ENCODE data around the gene SLC8A2. TPM values are rescaled to one million over a fixed set of nuclear protein-coding genes. Genes with fewer than 3 reads are reported as not detected.

The SLC8A2 gene
- total and polyA plus RNA-seq, 3 donors from 2014 or later = 4.2 to 12.9 (median 5.0) TPM

GRCh38 chr19:47436712-47437401, 34.8 kb downstream of the SLC8A2 start:
- Histone ChIP-seq H3K27me3 (no peaks in the 10 kb centered on the region), H3K9me3 (no peaks in the 10 kb centered on the region), H3K27ac (no peak overlapping the region), H3K4me1 (no peaks in the 10 kb centered on the region), H3K4me3 (no peak overlapping the region), H3K36me3 (ENCODE audit: low read depth, missing control alignments) (no peaks in the 10 kb centered on the region)
- intact Hi-C loops (cut with DNase I; ENCODE audit: low total_unique reads) = loop anchor here (5.0 to 10.0 kb wide), 2 partner anchors 78 to 260 kb away; partner anchors contain the start of gene NAPA
- 43 to 46% methylated on average over 17 of the region's 17 CpGs for WGBS, 2 donors
- no peak for TF ChIP-seq POLR2A (IDR thresholded peaks at IDR 0.05)
- TF ChIP-seq, protein P1, sequence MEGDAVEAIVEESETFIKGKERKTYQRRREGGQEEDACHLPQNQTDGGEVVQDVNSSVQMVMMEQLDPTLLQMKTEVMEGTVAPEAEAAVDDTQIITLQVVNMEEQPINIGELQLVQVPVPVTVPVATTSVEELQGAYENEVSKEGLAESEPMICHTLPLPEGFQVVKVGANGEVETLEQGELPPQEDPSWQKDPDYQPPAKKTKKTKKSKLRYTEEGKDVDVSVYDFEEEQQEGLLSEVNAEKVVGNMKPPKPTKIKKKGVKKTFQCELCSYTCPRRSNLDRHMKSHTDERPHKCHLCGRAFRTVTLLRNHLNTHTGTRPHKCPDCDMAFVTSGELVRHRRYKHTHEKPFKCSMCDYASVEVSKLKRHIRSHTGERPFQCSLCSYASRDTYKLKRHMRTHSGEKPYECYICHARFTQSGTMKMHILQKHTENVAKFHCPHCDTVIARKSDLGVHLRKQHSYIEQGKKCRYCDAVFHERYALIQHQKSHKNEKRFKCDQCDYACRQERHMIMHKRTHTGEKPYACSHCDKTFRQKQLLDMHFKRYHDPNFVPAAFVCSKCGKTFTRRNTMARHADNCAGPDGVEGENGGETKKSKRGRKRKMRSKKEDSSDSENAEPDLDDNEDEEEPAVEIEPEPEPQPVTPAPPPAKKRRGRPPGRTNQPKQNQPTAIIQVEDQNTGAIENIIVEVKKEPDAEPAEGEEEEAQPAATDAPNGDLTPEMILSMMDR (IDR thresholded peaks at IDR 0.05) = peak; percentile 74 to 89 (median 76)
- DNase-seq = peak; percentile 87

DNA sequence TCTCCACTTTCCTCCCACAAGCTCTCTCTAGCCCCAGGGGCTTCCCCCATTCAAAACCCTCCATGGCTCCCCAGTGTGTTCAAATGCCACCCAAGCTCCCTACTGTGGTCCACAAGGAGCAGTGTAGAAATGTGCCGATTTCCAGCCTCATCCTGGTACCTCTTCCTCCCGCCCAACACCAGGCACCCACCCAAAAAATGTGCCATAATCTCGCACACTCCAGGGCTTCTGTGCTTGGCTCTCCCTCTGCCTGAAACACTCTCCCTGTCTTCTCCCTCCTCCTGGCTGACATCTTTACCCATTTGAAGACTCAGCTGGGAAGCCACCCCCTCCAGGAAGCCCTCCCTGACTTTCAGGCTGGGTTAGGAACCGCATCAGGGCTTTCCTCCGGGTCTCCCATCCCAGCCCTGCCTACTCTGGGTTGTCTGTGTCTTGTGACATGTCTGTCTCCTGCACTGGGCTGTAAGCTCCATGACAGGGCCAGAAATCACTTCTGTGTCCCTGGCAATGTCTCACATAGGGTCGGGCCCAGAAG, 35.7 kb downstream of the SLC8A2 start:
- no peaks in the 10 kb centered on the region for H3K27me3 ChIP-seq
- no peaks in the 10 kb centered on the region for H3K36me3 ChIP-seq (ENCODE audit: low read depth, missing control alignments)
- H3K9me3 ChIP-seq = no peaks in the 10 kb centered on the region
- intact Hi-C loops (cut with DNase I; ENCODE audit: low total_unique reads) = loop anchor here (5.0 to 10.0 kb wide), 2 partner anchors 79 to 261 kb away; partner anchors contain the start of gene NAPA
- no peak for DNase-seq
- H3K27ac ChIP-seq = no peak overlapping the region
- no peak overlapping the region for H3K4me3 ChIP-seq
- WGBS, 2 donors = 76 to 86% methylated on average over 6 of the region's 6 CpGs
- no peaks in the 10 kb centered on the region for H3K4me1 ChIP-seq
- TF ChIP-seq, protein P1 (IDR thresholded peaks at IDR 0.05) = no peak
- TF ChIP-seq POLR2A (IDR thresholded peaks at IDR 0.05) = no peak

DNA sequence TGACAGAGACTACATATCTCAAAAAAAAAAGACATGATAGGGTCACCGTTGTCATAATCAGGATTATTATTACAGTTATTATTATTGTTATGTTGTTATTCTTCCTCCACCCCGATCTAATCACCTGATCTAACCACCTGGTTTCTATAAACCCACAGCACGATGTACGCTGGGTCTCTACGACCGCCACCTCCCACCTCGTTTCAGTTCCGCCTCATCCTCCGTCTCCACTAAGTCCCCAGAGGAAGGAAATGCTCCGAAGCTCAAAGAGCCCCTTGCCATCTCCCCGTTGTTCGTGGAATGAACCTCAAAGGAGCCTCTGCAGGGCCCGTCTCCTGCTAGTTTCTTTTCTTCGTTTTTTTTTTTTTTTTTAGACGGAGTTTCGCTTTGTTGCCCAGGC, 36.5 kb downstream of the SLC8A2 start:
- no peaks in the 10 kb centered on the region for H3K9me3 ChIP-seq
- no peak for DNase-seq
- no peak overlapping the region for H3K27ac ChIP-seq
- no peak overlapping the region for H3K4me3 ChIP-seq
- H3K27me3 ChIP-seq = no peaks in the 10 kb centered on the region
- intact Hi-C loops (cut with DNase I; ENCODE audit: low total_unique reads) = loop anchor here (5.0 to 10.0 kb wide), 2 partner anchors 80 to 262 kb away; partner anchors contain the start of gene NAPA
- H3K36me3 ChIP-seq (ENCODE audit: low read depth, missing control alignments) = no peaks in the 10 kb centered on the region
- H3K4me1 ChIP-seq = peaks cover 2% of the 10 kb centered on the region
- TF ChIP-seq POLR2A (IDR thresholded peaks at IDR 0.05) = no peak
- TF ChIP-seq, protein P1 (IDR thresholded peaks at IDR 0.05) = no peak
- WGBS, 2 donors = 59 to 63% methylated on average over 16 of the region's 16 CpGs

GRCh38 chr19:47434088-47434487, 37.6 kb downstream of the SLC8A2 start:
- DNase-seq = no peak
- TF ChIP-seq, protein P1 (IDR thresholded peaks at IDR 0.05) = no peak
- no peak for TF ChIP-seq POLR2A (IDR thresholded peaks at IDR 0.05)
- Histone ChIP-seq H3K9me3 (no peaks in the 10 kb centered on the region), H3K4me1 (peaks cover 6% of the 10 kb centered on the region), H3K4me3 (no peak overlapping the region), H3K27me3 (no peaks in the 10 kb centered on the region), H3K36me3 (ENCODE audit: low read depth, missing control alignments) (no peaks in the 10 kb centered on the region), H3K27ac (no peak overlapping the region)
- 74 to 86% methylated on average over 4 to 7 of the region's 7 CpGs for WGBS, 2 donors
- intact Hi-C loops (cut with DNase I; ENCODE audit: low total_unique reads) = loop anchor here (10.0 kb wide), 1 partner anchor 81 kb away; the partner anchor contains the start of gene NAPA
